NCI-H2196 (cell line): ENCODE results near the gene C11orf91.
"Not testable (repeated sequence)": the region's sequence is repeated elsewhere in the genome, so short reads cannot be mapped to it uniquely, and the experiment has no call there.

Experiments
- DNase-seq: peaks from one replicate; lab custom pipeline; 2025; ENCODE audit not compliant: unreplicated experiment; lab: John Stamatoyannopoulos, UW

Gene C11orf91, protein sequence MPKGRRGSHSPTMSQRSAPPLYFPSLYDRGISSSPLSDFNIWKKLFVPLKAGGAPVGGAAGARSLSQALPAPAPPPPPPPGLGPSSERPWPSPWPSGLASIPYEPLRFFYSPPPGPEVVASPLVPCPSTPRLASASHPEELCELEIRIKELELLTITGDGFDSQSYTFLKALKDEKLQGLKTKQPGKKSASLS

DNA sequence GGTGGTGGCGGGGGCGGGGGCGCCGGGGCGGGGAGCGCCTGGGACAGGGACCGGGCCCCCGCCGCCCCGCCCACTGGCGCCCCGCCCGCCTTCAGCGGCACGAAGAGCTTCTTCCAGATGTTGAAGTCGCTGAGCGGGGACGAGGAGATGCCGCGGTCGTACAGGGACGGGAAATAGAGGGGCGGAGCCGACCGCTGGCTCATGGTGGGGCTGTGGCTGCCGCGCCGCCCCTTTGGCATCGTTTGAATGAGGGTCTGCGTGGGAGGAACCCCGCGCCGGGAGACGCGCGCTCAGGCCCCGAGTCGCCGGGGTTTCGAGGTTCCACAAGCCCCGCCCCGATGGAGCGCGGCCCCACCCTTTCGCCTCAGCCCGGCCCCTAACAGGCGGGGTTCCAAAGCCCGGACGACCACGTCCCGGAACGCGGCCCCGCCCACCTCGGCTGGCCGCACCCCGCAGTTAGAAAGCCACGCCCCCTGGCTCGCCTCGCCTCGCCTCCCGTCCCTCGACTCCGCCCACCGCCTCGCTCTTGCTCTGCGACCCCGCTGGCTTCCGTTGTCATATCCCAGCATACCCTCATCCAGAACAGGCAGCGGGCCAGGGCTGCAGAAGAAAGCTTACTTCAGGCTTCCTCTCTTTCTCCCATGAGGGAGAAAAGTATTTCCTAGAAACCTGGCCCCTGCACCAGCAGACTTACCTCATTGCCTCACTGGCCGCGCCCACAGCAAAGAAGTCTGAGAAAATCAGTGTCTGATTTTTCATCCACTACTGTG lies at the start of gene C11orf91:
Gene C11orf91 (minus strand): TSS at position 325 of the 770 bp plus-strand sequence. CDS start 86 bp downstream, at position 239.
- DNase-seq, result peak; percentile 96

DNA sequence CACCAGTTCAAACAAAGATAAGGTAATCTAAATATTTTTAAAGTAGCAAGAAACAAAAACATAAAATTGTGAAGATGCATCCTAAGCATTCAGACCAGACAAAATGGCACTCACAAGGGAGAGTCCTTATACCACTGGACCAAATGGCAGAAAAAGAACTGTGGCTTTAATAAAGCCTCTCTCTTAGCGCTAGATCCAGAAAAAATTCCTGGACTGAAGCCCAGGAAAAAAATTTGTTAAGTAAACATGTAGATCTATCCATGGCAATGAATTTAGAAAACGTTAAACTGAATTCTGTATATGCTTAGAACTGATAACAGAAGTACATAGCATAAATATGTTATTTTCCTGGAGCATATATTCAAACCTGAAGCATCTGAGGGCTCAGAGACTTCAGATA lies 47.4 kb upstream of the C11orf91 start:
- DNase-seq, result peak; percentile 11

DNA sequence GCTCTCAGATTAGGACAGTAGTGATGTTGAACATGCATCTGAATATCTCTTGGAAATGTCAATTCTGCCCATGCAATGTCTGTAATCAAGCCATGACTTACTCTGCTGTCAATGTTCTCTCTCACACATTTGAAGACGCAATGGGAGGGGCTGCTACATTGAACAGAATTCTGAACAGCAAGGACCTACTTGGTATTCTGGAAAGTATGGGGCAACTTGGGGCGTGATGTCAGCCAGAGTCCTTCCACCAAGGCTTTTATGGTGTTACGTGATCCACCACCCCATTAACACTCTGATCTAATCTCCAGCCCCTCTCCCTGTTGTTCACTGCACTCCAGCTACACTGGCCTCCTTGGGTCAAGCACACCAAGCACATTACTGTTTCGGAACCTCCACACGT lies 42.7 kb upstream of the C11orf91 start:
- DNase-seq, result no peak

DNA sequence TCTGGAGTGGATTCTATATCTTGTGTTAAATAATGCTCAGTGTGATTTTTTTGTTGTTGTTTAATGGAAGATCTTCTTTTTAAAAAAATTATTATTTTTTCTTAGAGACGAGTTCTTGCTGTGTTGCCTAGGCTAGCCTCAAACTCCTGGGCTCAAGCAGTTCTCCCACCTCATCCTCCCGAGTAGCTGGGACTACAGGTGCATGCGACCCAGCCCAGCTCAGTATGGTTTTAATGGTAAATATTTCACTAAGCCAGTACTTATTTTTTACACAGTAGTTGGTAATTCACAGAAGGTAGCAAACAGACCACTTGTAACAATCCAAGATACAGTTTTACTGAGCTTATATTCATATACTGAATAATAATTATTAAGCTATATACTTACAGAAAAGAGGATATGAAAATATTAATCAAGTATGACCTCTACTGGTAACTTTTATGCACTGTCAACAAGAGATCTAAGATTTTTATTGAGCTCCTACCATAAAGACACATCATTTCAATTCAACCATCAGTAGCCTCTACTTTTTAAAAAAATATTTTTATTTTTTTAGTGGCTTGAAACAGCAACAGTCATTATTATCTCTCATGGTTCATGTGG lies 41.7 kb upstream of the C11orf91 start:
- DNase-seq, result no peak

DNA sequence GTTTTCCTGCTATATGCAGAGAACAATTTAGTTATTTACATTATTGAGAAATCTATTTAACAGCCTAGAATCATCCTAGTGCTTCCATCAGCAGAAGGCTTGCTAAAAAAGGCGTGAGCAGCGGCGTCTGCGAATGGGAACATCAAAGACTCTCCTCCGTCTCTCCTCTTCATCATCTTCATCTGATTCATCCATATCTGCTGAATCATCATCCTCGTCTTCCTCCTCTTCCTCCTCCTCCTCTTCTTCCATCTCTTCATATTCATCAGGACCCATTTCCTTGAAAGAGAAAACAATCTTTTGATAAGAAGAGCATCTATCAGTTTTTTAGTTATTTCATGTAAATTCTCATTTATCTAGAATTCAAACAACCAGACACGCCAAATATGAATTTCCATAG lies 41.2 kb upstream of the C11orf91 start:
- DNase-seq, result no peak

DNA sequence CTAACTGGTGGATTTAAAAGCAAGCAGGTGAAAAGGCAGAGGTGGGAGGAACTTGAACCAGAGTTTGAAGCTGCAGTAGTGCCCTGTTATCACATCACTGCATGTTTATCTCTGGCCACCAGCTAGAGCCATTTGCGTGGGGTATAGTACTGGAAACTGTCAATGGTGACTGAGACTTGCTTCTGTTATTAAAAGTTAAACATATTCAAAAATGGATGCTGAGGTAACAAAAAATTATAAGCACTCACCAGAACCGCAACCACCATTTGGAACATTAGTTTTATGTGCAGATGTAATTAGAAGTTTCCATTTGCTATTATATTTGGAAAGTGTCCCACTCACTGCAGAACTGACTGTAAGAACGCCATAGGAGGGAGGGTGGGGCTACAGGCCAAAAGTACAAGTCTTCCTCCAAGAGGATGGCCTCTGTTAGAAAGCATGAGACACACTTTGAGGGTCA lies 36.8 kb upstream of the C11orf91 start:
- DNase-seq, result no peak

DNA sequence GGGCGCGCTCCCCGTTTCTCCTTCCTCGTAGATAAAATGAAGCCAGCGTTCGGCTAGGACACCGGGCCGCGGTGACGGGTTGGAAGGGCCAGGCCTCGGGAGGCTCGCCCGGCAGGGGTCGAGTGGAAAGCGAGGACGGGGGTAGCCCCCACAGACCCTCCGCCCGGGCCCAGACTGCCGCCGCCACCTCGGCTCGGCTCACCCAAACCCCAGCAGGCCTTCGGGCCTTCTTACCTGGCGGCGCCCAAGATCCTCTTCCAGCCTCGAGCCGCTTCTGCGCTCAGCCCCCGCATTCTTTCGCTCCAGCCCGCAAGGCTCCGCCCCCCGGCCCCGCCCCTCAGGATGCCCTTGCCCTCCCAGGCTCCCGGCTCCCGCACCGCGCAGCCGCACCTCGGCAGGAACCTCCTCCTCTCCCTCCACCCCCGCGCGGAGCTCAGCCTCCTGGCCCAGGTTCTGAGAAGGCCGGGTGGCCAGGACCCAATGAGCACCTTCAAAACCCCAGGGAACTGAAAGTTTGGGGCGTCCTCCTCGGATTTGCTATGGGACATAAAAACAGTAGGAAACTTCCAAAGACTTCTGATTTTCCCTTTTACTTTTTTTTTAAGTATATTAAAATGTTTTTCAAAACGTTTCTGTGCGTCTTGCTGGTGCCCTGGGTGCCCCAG lies 35.7 kb upstream of the C11orf91 start, which contains the start of gene CD59:
Gene CD59 (minus strand): TSS at position 276 of the 665 bp plus-strand sequence. CDS start 13,978 bp downstream, outside the sequence.
- peak; percentile 95 for DNase-seq

DNA sequence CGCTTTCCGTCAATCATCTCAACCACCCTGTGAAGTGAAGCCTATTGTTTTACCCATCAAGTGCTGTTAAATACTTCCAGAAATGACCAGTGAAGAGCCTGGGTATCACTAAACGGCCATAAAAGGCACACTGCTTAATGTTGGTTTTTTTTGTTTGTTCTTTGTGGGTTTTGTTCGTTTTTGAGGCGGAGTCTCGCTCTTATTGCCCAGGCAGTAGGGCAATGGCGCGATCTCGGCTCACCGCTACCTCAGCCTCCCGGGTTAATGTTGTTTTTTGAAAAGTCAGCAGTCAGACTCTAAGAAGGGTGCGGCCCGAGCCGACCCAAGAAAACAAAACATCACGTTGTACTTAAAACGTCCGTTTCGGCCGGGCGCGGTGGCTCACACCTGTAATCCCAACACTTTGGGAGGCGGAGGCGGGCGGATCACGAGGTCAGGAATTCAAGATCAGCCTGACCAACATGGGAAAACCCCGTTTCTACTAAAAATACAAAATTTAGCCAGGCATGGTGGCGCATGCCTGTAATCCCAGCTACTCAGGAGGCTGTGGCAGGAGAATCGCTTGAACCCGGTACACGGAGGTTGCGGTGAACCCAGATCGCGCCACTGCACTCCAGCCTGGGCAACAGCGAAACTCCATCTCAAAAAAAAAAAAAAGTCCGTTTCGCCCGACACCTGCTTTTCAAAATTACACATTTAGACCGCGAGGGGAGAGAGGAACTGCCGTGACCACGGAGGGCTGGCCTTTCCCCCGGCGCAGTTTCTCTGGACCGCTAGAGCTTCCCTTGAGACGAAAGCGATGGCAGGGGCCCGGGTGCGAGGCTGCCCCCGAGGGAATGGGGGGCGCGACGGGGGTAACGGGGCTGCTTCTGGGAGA lies 34.9 kb upstream of the C11orf91 start:
- DNase-seq, result peak; percentile 14

DNA sequence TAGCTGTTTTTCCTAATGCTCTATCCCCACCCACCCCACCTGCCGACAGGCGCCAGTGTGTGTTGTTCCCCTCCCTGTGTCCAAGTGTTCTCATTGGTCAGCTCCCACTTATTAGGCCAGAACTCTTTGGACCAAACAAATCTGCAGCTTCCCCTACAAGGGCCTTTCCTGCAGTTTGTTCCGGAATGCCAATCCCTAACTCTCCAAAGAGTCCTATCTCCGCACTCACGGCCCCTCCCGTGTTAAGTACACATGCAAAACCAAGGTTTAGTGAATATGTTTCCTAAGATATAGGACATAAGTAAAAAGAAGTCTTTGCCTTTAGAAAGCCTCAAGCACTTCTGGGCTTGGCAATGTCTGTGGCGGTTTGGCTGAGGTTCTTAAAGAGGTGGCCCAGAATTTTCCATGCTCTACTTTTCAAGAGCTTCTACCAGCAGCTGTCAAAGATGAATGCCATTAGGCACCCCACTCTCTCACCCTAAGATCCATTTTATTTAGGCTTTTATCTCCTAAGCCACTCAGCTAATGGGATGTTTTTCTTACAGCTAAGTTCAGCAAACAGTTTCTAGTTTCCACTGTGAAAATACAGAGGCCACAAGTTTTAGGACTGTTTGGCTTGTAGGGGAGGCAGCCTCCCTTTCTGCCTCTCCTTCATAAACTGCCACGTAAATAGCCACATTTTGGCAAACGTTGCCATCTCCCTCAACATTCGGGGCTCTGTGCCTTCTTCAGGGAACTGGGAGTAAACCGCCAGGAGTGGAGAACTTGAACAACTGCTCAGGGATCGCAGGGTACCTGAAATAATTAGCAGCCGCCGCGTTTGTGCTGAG lies 34.0 kb upstream of the C11orf91 start:
- no peak for DNase-seq

DNA sequence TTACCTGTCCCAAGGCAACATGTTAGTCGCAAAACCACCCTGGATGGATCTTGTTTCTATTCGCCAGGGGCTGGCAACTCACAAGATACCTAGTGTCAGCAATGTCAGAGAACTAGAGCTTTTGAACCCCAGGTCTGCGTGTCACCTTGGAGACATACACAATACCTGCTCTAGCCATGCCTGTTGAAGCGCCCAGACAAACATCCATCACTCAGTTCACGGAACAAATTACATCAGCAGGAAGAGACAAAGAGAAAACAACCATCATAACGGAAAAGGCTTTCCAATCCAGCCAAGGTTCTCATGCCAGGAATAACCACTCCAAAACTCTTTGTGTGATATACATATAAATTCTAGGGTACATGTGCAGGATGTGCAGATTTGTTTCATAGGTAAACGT lies 33.4 kb upstream of the C11orf91 start:
- DNase-seq, result no peak

DNA sequence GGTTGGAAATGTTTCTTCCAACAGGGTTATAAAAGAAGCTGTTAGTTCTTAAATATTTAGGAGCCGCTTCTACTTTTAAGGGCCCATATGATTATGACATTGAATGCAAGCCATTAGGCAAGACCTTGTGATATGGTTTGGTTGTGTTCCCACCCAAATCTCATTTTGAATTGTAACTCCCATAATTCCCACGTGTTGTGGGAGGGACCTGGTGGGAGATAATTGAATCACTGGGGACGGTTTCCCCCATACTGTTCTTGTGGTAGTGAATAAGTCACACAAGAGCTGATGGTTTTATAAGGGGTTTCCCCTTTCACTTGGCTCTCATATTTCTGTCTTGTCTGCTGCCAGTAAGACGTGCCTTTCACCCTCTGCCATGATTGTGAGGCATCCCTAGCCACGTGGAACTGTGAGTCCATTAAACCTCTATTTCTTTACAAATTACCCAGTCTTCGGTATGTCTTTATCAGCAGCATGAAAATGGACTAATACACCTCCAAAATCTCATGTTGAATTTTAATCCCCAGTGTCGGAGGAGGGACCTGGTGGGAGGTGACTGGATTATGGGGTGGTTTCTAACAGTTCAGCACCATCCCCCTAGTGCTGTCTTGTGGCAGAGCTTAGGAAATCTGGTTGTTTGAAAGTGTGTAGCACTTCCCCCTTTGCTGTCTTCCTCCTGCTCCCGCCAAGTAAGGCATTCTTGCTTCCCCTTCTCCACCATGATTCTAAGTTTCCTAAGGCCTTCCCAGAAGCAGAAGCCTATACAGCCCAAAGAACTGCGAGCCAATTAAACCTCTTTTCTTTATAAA lies 31.3 kb upstream of the C11orf91 start:
- DNase-seq, result no peak

DNA sequence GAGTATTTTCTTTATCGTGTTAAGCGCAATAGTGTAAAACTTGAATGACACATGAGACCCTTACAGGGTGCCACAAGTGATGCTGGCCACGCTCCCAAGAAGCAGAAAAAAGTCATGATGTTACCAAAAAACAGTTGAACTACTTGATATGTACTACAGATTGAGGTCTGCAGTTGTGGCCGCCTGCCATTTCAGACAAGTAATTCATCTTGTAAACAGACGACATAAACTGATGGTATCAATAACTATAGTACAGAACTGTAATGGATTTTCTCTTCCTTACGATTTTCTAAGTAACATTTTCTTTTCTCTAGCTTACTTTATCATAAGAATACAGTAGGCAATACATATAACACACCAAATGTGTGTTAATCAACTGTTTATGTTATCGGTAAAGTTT lies 30.1 kb upstream of the C11orf91 start:
- DNase-seq, result no peak

DNA sequence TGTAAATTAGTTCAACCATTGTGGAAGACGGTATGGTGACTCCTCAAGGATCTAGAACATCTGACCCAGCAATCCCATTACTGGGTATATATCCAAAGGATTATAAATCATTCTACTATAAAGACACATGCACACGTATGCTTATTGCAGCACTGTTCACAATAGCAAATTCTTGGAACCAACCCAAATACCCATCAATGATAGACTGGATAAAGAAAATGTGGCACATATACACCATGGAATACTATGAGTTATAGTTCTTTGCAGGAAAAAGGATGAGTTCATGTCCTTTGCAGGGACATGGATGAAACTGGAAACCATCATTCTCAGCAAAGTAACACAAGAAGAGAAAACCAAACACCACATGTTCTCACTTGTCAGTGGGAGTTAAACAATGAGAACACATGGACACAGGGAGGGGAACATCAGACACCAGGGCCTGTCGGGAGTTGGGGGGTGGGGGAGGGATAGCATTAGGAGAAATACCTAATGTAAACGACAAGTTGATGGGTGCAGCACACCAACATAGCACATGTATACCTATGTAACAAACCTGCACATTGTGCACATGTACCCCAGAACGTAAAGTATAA lies 28.5 kb upstream of the C11orf91 start:
- not testable (repeated sequence) for DNase-seq

DNA sequence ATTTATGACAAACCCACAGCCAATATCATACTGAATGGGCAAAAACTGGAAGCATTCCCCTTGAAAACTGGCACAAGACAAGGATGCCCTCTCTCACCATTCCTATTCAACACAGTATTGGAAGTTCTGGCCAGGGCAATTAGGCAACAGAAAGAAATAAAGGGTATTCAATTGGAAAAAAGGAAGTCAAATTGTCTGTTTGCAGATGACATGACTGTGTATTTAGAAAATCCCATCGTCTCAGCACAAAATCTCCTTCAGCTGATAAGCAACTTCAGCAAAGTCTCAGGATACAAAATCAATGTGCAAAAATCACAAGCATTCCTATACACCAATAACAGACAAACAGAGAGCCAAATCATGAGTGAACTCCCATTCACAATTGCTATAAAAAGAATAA lies 26.9 kb upstream of the C11orf91 start:
- DNase-seq, result not testable (repeated sequence)

DNA sequence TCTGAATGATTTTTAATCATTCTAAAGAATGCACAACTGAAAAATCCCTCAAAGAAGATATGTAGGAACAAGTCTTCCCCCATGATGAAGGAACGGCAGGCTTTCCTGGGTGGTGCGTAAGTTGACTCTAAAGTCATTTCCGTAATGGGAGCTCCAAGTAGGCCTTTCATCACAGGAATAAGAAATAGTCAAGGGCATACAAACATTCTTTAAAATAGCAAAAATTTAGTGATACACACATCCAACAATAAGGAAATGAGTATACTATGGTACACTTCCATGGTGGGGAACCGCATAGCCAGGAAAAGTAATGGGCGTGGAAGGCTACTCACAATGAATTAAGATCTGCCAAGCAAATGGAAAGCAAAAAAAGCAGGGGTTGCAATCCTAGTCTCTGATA lies 24.9 kb upstream of the C11orf91 start:
- DNase-seq, result no peak

DNA sequence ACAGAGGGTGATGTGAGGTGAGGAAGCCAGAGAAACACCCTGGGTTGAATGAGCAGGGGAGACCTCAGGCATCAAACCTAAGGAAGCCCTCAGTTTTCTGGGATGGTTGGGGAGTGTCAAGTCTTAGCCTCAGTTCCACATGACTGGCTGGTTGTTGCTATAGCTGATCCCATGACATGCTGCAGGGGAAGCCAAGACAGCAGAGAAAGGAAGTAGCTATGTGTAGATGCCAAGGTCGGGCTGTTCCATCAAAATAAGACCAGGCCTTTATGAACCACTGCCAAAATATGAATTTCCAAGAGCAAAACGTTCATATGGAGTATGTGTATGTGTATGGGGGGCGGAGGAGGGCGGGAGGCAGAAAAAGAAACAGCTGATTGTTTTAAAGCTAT lies 24.0 kb upstream of the C11orf91 start:
- DNase-seq, result no peak

DNA sequence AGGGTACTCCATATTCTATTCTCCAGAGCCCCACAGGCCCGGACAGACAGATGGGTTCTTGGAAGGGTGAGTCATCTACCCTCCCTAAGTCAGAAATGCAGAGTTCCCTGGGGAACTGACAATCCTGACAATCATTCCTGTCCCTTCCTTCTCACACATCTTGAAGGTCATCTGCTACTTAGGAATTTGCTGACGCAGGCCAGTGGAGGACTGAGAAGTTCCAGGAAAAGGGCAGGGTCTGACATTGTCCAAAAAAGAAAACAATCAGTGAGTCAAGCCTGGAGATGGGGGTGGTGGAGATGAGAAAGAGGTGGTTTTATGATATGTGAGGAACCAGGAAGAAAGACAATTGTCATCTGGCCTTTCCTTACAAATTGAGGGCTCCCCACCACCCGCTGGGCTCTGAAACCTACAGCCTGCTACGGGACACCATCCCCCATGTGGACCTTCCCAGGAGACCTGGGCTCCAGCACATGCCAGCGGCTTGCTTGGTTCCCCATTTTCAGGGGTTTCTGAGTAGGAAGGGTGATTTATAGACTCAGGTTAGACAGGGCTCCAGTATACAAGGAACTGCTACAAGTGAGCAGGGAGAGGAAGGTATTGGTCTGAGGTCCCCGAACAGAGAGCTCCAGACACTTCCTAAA lies 22.7 kb upstream of the C11orf91 start:
- DNase-seq, result no peak
